Trophoblast cell (in vitro differentiated cells and primary cell): ENCODE measurements around the gene HTT-AS.

Experiments
- DNase-seq, 2 donors: peaks; one replicate each; pipeline ENCODE4 v3.0.0-alpha.2; 2016
- H2AFZ ChIP-seq: 2 replicates; pipeline ENCODE4 v1.6.1; 2013; ENCODE audit warnings: low read length, moderate library complexity, mild to moderate bottlenecking; ENCODE audit not compliant: insufficient read depth, poor library complexity
- H2AK5ac ChIP-seq: 2 replicates; pipeline ENCODE4 v1.6.1; 2013; ENCODE audit warnings: mild to moderate bottlenecking, low read length
- H2BK120ac ChIP-seq: 2 replicates; pipeline ENCODE4 v1.6.1; 2013; ENCODE audit warnings: low read length, mild to moderate bottlenecking, moderate library complexity; ENCODE audit not compliant: insufficient read depth, poor library complexity
- H2BK12ac ChIP-seq: 2 replicates; pipeline ENCODE4 v1.6.1; 2013; ENCODE audit warnings: mild to moderate bottlenecking, low read length, moderate library complexity
- H2BK5ac ChIP-seq: 2 replicates; pipeline ENCODE4 v1.6.1; 2013; ENCODE audit warnings: low read length, low read depth, moderate library complexity, mild to moderate bottlenecking; ENCODE audit not compliant: poor library complexity
- H3K14ac ChIP-seq: 2 replicates; pipeline ENCODE4 v1.6.1; 2013; ENCODE audit warnings: mild to moderate bottlenecking, low read length
- H3K18ac ChIP-seq: 2 replicates; pipeline ENCODE4 v1.6.1; 2013; ENCODE audit warnings: mild to moderate bottlenecking, low read length
- H3K23ac ChIP-seq: 2 replicates; pipeline ENCODE4 v1.6.1; 2013; ENCODE audit warnings: low read length
- H3K27ac ChIP-seq: 2 replicates; pipeline ENCODE4 v1.5.1; 2013; ENCODE audit warnings: low read depth, mild to moderate bottlenecking, inconsistent platforms, low read length, moderate library complexity
- H3K27me3 ChIP-seq: 2 replicates; pipeline ENCODE4 v1.6.1; 2013; ENCODE audit warnings: inconsistent platforms, mild to moderate bottlenecking, low read length, moderate library complexity; ENCODE audit not compliant: insufficient read depth
- H3K36me3 ChIP-seq, 2 experiments: 1 replicate in 1 of 2; 2 replicates in 1 of 2; pipeline ENCODE4 v1.6.1; 2013; ENCODE audit warnings: low read length in 2 of 2, mild to moderate bottlenecking in 2 of 2, moderate library complexity in 1 of 2; ENCODE audit not compliant: insufficient read depth in 2 of 2, control insufficient read depth in 1 of 2
- H3K4ac ChIP-seq: 2 replicates; pipeline ENCODE4 v1.6.1; 2013; ENCODE audit warnings: low read depth, mild to moderate bottlenecking, low read length, moderate library complexity
- H3K4me1 ChIP-seq, 2 experiments: 1 replicate in 1 of 2; 2 replicates in 1 of 2; pipeline ENCODE4 v1.6.1; 2013; ENCODE audit warnings: low read length in 2 of 2, mild to moderate bottlenecking in 2 of 2, moderate library complexity in 1 of 2; ENCODE audit not compliant: insufficient read depth in 2 of 2, control insufficient read depth in 1 of 2
- H3K4me2 ChIP-seq: 2 replicates; pipeline ENCODE4 v1.6.1; 2013; ENCODE audit warnings: inconsistent platforms, mild to moderate bottlenecking, low read length, moderate library complexity
- H3K4me3 ChIP-seq: 2 replicates; pipeline ENCODE4 v1.5.1; 2013; ENCODE audit warnings: mild to moderate bottlenecking, low read depth, low read length, inconsistent platforms
- H3K79me1 ChIP-seq: one replicate; pipeline ENCODE4 v1.6.1; 2013; ENCODE audit warnings: low read length
- H3K79me2 ChIP-seq: 2 replicates; pipeline ENCODE4 v1.6.1; 2013; ENCODE audit warnings: low read length, mild to moderate bottlenecking; ENCODE audit not compliant: control insufficient read depth, insufficient read depth, poor library complexity
- H3K9ac ChIP-seq: 2 replicates; pipeline ENCODE4 v1.6.1; 2013; ENCODE audit warnings: mild to moderate bottlenecking, low read length
- H3K9me3 ChIP-seq: 2 replicates; pipeline ENCODE4 v1.6.1; 2013; ENCODE audit warnings: low read depth, mild to moderate bottlenecking, control low read depth, inconsistent platforms, low read length; ENCODE audit not compliant: insufficient read depth
- H4K12ac ChIP-seq: 2 replicates; pipeline ENCODE4 v1.6.1; 2013; ENCODE audit warnings: low read depth, mild to moderate bottlenecking, low read length, moderate library complexity
- H4K8ac ChIP-seq: 2 replicates; pipeline ENCODE4 v1.6.1; 2013; ENCODE audit warnings: low read depth, mild to moderate bottlenecking, low read length, moderate library complexity
- H4K91ac ChIP-seq: one replicate; pipeline ENCODE4 v1.6.1; 2013; ENCODE audit warnings: low read depth, mild to moderate bottlenecking, low read length, moderate library complexity
- WGBS: extraction: QIAGEN DNeasy Blood & Tissue Kit; methylation state at CpG from one replicate; pipeline ENCODE4 v1.1.7; 2013; ENCODE audit warnings: missing lambda C conversion rate; ENCODE audit not compliant: insufficient read length, insufficient coverage; ENCODE audit errors: extremely low coverage; 5-methylcytosine and 5-hydroxymethylcytosine counted together

Gene HTT-AS

GRCh38 chr4:3091464-3091863 lies 17.1 kb upstream of the HTT-AS start:
- DNase-seq, result no peak
- Histone ChIP-seq H2BK5ac (no peak overlapping the region), H3K4ac (no peak overlapping the region), H3K18ac (no peak overlapping the region), H3K79me2 (no peaks in the 10 kb centered on the region), H4K91ac (no peak overlapping the region), H2BK12ac (no peak overlapping the region), H3K4me2 (no peak overlapping the region), H4K12ac (no peak overlapping the region), H3K14ac (no peak overlapping the region), H3K23ac (no peak overlapping the region), H2AFZ (no peak overlapping the region), H3K27ac (no peak overlapping the region), H3K79me1 (no peaks in the 10 kb centered on the region), H3K9ac (no peak overlapping the region), H3K4me1 (no peaks in the 10 kb centered on the region), H3K9me3 (no peaks in the 10 kb centered on the region), H3K4me3 (no peak overlapping the region), H4K8ac (no peak overlapping the region), H2BK120ac (no peak overlapping the region), H3K36me3 (peaks cover 8 to 11% of the 10 kb centered on the region in 2 experiments), H3K27me3 (no peaks in the 10 kb centered on the region), H2AK5ac (no peak overlapping the region)
- WGBS, result no CpG with 5 or more reads among the region's 5 CpGs

- no peaks in the 10 kb centered on the region for H3K79me1 ChIP-seq
- no peak overlapping the region for H3K4ac ChIP-seq
- no peak overlapping the region for H3K4me3 ChIP-seq
- H2AFZ ChIP-seq, result no peak overlapping the region
- no peak for DNase-seq
- no peak overlapping the region for H3K14ac ChIP-seq
- H4K8ac ChIP-seq, result no peak overlapping the region
- H2BK120ac ChIP-seq, result no peak overlapping the region
- no peak overlapping the region for H3K18ac ChIP-seq
- peaks cover 4 to 5% of the 10 kb centered on the region in 2 experiments for H3K36me3 ChIP-seq
- no peak overlapping the region for H3K9ac ChIP-seq
- H3K27ac ChIP-seq, result no peak overlapping the region
- no peak overlapping the region for H4K91ac ChIP-seq
- no peak overlapping the region for H3K4me2 ChIP-seq
- H3K79me2 ChIP-seq, result no peaks in the 10 kb centered on the region
- H2BK5ac ChIP-seq, result no peak overlapping the region
- no peaks in the 10 kb centered on the region for H3K9me3 ChIP-seq
- no peak overlapping the region for H2AK5ac ChIP-seq
- no peak overlapping the region for H3K23ac ChIP-seq
- no peak overlapping the region for H4K12ac ChIP-seq
- WGBS, result no CpG with 5 or more reads among the region's 4 CpGs
- H3K4me1 ChIP-seq, result peaks cover 6 to 10% of the 10 kb centered on the region in 2 experiments
- no peaks in the 10 kb centered on the region for H3K27me3 ChIP-seq
- no peak overlapping the region for H2BK12ac ChIP-seq
Measured at GRCh38 chr4:3087115-3087797, 12.9 kb upstream of the HTT-AS start.

GRCh38 chr4:3085948-3086670 lies 11.8 kb upstream of the HTT-AS start:
- Histone ChIP-seq H3K9ac (no peak overlapping the region), H3K36me3 (peaks cover 3 to 4% of the 10 kb centered on the region in 2 experiments), H2AK5ac (no peak overlapping the region), H3K14ac (no peak overlapping the region), H3K27ac (no peak overlapping the region), H3K4me1 (peaks cover 6 to 10% of the 10 kb centered on the region in 2 experiments), H3K79me1 (no peaks in the 10 kb centered on the region), H4K8ac (no peak overlapping the region), H4K12ac (no peak overlapping the region), H3K4me2 (no peak overlapping the region), H3K4ac (peak overlapping the region; percentile 55), H2BK5ac (no peak overlapping the region), H3K4me3 (no peak overlapping the region), H3K23ac (no peak overlapping the region), H2BK12ac (no peak overlapping the region), H4K91ac (no peak overlapping the region), H3K79me2 (no peaks in the 10 kb centered on the region), H2AFZ (no peak overlapping the region), H3K9me3 (no peaks in the 10 kb centered on the region), H3K18ac (peak overlapping the region; percentile 37), H2BK120ac (no peak overlapping the region), H3K27me3 (no peaks in the 10 kb centered on the region)
- WGBS, result no CpG with 5 or more reads among the region's 10 CpGs
- DNase-seq, result peak; percentile 82 to 86

GRCh38 chr4:3083732-3084131 lies 9.4 kb upstream of the HTT-AS start:
- Histone ChIP-seq H2BK12ac (no peak overlapping the region), H3K79me2 (peaks cover 2% of the 10 kb centered on the region), H3K4ac (no peak overlapping the region), H2BK120ac (no peak overlapping the region), H2AFZ (no peak overlapping the region), H3K23ac (no peak overlapping the region), H2AK5ac (no peak overlapping the region), H3K4me1 (peaks cover 6 to 10% of the 10 kb centered on the region in 2 experiments), H4K12ac (no peak overlapping the region), H3K18ac (no peak overlapping the region), H3K9me3 (no peaks in the 10 kb centered on the region), H2BK5ac (no peak overlapping the region), H4K8ac (no peak overlapping the region), H3K27ac (no peak overlapping the region), H3K36me3 (peaks cover 2% of the 10 kb centered on the region in 2 experiments), H3K79me1 (no peaks in the 10 kb centered on the region), H3K27me3 (no peaks in the 10 kb centered on the region), H4K91ac (no peak overlapping the region), H3K14ac (no peak overlapping the region), H3K9ac (no peak overlapping the region), H3K4me3 (no peak overlapping the region), H3K4me2 (no peak overlapping the region)
- no CpG with 5 or more reads among the region's 1 CpG for WGBS
- no peak for DNase-seq
